ENCODE measurements around the gene ASB11. TPM values are rescaled to one million over a fixed set of nuclear protein-coding genes. Genes with fewer than 3 reads are reported as not detected.

The ASB11 gene
- total RNA-seq, 3 donors from 2014 or later (not counting 1 experiment from before 2014, with no cell fraction given) = 0.24 TPM; not detected in 2

DNA sequence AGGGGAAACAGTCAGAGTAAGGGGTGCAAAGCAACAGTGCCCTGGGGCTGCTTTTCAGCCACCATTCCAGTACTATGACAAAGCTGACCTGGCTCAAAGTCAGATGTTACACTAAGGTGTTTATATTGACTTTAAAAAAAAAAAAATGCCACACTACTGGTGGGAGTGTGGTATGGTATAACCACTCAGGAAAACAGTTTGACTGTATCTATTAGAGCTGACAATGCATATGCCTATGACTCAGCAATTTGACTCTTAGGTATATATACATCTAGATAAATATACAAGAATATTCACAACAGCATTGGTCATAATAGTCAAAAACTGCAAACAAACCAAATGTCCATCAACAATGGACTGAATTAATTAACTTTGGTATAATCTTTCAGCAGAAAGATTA is 60.6 kb downstream of the ASB11 start:
- Histone ChIP-seq H3K9me3 (ENCODE audit: control insufficient read depth, insufficient read depth, low read length) (no peaks in the 10 kb centered on the region), H3K27me3 (ENCODE audit: control insufficient read depth, insufficient read depth, low read length) (no peaks in the 10 kb centered on the region), H3K4me3 (ENCODE audit: low read length) (no peak overlapping the region), H3K36me3 (ENCODE audit: control insufficient read depth, insufficient read depth, low read length) (no peaks in the 10 kb centered on the region), H3K4me1 (ENCODE audit: control insufficient read depth, insufficient read depth, low read length) (no peaks in the 10 kb centered on the region), H3K27ac (ENCODE audit: low read length) (no peak overlapping the region)
- Mint-ChIP-seq H3K27me3 (ENCODE audit: low read depth in 2 of 2) (peaks cover 0 to 8% of the 10 kb centered on the region in 2 donors), H3K36me3 (no peaks in the 10 kb centered on the region), H3K4me3 (no peak overlapping the region), H3K27ac (no peak overlapping the region), H3K9me3 (no peaks in the 10 kb centered on the region), H3K4me1 (no peaks in the 10 kb centered on the region)
- TF ChIP-seq CTCF (IDR thresholded peaks at IDR 0.05) = no peak
- intact Hi-C loops (cut with micrococcal nuclease) = no loop called here
- ATAC-seq = no peak
- no peak for DNase-seq

DNA sequence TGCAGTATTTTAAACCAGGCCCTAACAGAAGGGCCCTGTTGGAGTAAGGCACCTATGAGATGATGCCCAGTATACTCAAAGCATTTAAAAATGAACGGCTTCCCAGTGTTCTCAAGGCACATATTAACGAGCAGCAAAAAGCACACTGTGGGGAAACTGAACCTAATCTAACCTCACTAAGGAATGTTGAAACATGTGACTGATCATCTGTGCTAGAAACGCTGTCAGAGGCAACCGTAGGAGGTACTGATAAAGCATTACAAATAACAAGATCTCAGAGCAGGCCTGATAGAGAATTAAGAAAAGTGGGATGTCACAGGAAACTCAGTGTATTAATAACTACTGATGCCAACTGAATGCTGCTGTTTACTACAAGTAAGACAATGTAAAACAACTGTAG is 69.5 kb downstream of the ASB11 start:
- no peak overlapping the region for H3K4me3 Mint-ChIP-seq
- Histone ChIP-seq H3K4me3 (ENCODE audit: low read length) (no peak overlapping the region), H3K27ac (ENCODE audit: low read length) (no peak overlapping the region), H3K27me3 (ENCODE audit: control insufficient read depth, insufficient read depth, low read length) (no peaks in the 10 kb centered on the region), H3K4me1 (ENCODE audit: control insufficient read depth, insufficient read depth, low read length) (no peaks in the 10 kb centered on the region), H3K36me3 (ENCODE audit: control insufficient read depth, insufficient read depth, low read length) (no peaks in the 10 kb centered on the region), H3K9me3 (ENCODE audit: control insufficient read depth, insufficient read depth, low read length) (no peaks in the 10 kb centered on the region)
- H3K36me3 Mint-ChIP-seq = no peaks in the 10 kb centered on the region
- no peaks in the 10 kb centered on the region for H3K9me3 Mint-ChIP-seq
- H3K27me3 Mint-ChIP-seq (ENCODE audit: low read depth in 2 of 2) = peaks cover 0 to 2% of the 10 kb centered on the region in 2 donors
- no peak for ATAC-seq
- DNase-seq = no peak
- H3K4me1 Mint-ChIP-seq = no peaks in the 10 kb centered on the region
- 93% methylated on average over 3 of the region's 4 CpGs for WGBS (ENCODE audit: insufficient coverage)
- TF ChIP-seq CTCF (IDR thresholded peaks at IDR 0.05) = no peak
- intact Hi-C loops (cut with micrococcal nuclease) = no loop called here
- no peak overlapping the region for H3K27ac Mint-ChIP-seq

DNA sequence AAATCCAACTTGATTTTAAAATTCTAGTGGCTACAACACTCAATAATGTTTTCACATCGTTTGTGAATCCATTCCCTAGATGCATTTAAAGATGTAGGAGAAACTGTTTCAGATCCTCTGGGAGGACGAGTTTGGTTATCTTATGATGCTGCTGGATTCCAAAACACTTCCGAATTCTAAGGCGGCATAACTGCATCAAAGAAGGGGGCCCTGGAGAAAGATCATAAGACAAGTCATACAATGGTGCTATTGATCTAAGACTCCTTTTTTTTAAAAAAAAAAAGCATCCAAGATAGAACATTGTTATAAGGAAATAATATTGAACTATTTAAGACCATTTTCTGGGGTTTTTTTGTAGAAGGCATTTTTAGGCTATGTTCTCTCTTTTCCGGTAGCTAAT is 71.0 kb downstream of the ASB11 start:
- H3K4me1 ChIP-seq (ENCODE audit: control insufficient read depth, insufficient read depth, low read length) = no peaks in the 10 kb centered on the region
- WGBS (ENCODE audit: insufficient coverage) = 86% methylated on average over 3 of the region's 5 CpGs
- H3K4me3 ChIP-seq (ENCODE audit: low read length) = no peak overlapping the region
- Mint-ChIP-seq H3K4me3 (no peak overlapping the region), H3K36me3 (no peaks in the 10 kb centered on the region), H3K9me3 (no peaks in the 10 kb centered on the region), H3K4me1 (no peaks in the 10 kb centered on the region), H3K27me3 (ENCODE audit: low read depth in 2 of 2) (no peaks in the 10 kb centered on the region), H3K27ac (no peak overlapping the region)
- DNase-seq (no peak), ATAC-seq (no peak)
- H3K27ac ChIP-seq (ENCODE audit: low read length) = no peak overlapping the region
- no peaks in the 10 kb centered on the region for H3K27me3 ChIP-seq (ENCODE audit: control insufficient read depth, insufficient read depth, low read length)
- no peaks in the 10 kb centered on the region for H3K9me3 ChIP-seq (ENCODE audit: control insufficient read depth, insufficient read depth, low read length)
- TF ChIP-seq CTCF (IDR thresholded peaks at IDR 0.05) = no peak
- no peaks in the 10 kb centered on the region for H3K36me3 ChIP-seq (ENCODE audit: control insufficient read depth, insufficient read depth, low read length)
- intact Hi-C loops (cut with micrococcal nuclease) = no loop called here

- no peaks in the 10 kb centered on the region for H3K9me3 ChIP-seq (ENCODE audit: control insufficient read depth, insufficient read depth, low read length)
- no peak overlapping the region for H3K27ac ChIP-seq (ENCODE audit: low read length)
- H3K27me3 Mint-ChIP-seq (ENCODE audit: low read depth in 2 of 2) = no peaks in the 10 kb centered on the region
- H3K27me3 ChIP-seq (ENCODE audit: control insufficient read depth, insufficient read depth, low read length) = no peaks in the 10 kb centered on the region
- no peaks in the 10 kb centered on the region for H3K9me3 Mint-ChIP-seq
- no peaks in the 10 kb centered on the region for H3K36me3 ChIP-seq (ENCODE audit: control insufficient read depth, insufficient read depth, low read length)
- no peaks in the 10 kb centered on the region for H3K4me1 Mint-ChIP-seq
- H3K36me3 Mint-ChIP-seq = no peaks in the 10 kb centered on the region
- TF ChIP-seq CTCF (IDR thresholded peaks at IDR 0.05) = peak; percentile 54
- H3K4me1 ChIP-seq (ENCODE audit: control insufficient read depth, insufficient read depth, low read length) = no peaks in the 10 kb centered on the region
- no peak overlapping the region for H3K4me3 ChIP-seq (ENCODE audit: low read length)
- ATAC-seq (no peak), DNase-seq (peak in 1 of 2 donors; percentile 71)
- H3K27ac Mint-ChIP-seq = no peak overlapping the region
- intact Hi-C loops (cut with micrococcal nuclease) = loop anchor here (1.0 to 2.0 kb wide), 2 partner anchors 136 to 1204 kb away; no protein-coding TSS in a partner anchor
- no peak overlapping the region for H3K4me3 Mint-ChIP-seq
- 25% methylated on average over 4 of the region's 5 CpGs for WGBS (ENCODE audit: insufficient coverage)
These were observed 72.4 kb downstream of the ASB11 start for GRCh38 chrX:15242899-15243555.
